NOMO-1 (cell line): Measurements from ENCODE around the gene TTLL10.

Source experiments
- DNase-seq, 2 experiments: peaks; one replicate each; lab custom pipeline; 2025; ENCODE audit not compliant: unreplicated experiment in 2 of 2; lab: John Stamatoyannopoulos, UW

Gene TTLL10, protein sequence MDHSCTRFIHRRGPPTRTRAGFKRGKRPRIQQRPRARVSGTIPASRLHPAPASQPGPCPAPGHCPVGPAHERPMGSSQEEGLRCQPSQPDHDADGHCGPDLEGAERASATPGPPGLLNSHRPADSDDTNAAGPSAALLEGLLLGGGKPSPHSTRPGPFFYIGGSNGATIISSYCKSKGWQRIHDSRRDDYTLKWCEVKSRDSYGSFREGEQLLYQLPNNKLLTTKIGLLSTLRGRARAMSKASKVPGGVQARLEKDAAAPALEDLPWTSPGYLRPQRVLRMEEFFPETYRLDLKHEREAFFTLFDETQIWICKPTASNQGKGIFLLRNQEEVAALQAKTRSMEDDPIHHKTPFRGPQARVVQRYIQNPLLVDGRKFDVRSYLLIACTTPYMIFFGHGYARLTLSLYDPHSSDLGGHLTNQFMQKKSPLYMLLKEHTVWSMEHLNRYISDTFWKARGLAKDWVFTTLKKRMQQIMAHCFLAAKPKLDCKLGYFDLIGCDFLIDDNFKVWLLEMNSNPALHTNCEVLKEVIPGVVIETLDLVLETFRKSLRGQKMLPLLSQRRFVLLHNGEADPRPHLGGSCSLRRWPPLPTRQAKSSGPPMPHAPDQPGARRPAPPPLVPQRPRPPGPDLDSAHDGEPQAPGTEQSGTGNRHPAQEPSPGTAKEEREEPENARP

DNA sequence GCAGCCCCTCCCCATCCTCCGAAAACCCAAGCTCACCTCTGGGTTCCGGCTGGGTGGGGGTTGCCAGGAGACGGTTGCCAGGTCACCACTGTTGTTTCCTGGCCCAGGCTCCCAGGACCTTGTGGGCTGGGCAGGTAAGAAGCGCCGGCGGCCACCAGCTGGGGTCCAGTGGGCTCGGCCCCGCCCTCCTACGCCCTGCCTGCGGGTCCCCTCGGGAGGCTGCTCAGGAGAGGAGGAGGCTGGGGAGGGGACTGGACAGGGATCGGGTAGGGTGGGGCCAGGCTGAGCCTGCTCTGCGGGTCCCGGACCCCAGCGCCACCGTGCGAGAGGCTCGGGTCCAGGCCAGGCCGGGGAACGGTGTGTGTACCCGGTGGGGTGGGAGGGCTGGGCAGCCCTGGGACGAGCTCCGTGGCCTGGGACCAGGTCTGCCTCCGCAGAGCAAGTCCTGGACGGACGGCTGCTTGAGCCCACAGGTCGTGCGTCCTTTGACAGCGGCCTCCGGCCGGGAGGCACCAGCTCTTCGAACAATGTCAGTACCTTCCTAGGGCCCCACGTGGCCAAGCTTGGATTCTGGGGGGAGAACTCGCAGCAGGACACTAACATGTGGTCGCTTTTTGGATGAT is at the start of gene TTLL10:
TTLL10 (plus strand) TSS at position 88 of the 623 bp plus-strand sequence. CDS start 5,336 bp downstream, outside the sequence.
- no peak for DNase-seq

- DNase-seq, result no peak
Observed at GRCh38 chr1:1124508-1124785, 49.2 kb upstream of the TTLL10 start.

DNA sequence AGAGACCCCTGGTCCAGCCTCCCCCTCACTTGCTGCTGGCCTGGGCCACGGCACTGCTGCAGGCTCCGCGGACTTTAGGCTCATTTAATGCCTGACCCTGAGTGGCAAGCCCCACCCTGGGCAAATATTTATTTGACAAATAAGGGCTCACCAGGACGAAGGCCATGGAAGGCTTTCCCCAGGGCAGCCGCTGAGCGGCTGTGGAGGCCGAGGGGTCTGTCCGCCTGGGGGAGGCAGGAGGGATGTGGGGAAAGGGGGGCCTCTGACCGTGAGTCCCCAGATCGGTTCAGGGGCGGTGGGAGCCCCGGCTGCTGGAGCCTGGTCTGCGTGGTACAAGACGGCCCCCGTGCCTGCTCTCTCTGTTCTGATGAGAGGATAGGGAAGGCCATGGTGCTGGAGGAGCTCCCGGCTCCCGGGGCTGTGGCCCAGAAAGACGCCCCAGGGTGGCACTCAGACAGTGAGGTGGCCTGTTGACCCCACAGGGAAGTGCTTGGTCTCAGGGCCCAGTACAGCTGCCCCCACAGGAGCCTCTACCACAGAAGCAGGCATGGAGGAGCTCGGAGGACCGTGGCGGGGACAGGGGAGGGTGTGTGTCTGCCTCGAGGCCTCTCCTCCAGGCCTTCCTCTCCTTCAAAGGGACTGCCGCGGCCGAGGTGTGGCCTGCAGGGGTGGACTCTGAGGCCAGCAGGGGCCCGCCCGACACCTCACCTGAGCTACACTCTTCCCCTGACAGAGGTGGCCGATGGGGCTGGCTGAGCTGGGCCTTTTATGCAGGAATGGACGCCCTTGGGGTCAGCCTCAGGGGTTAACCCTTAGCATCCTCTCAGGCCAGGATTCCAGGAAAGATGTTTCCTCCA is 48.7 kb upstream of the TTLL10 start:
- DNase-seq, result no peak

GRCh38 chr1:1125945-1126344 is 47.7 kb upstream of the TTLL10 start:
- DNase-seq, result no peak

GRCh38 chr1:1127551-1128451 is 45.9 kb upstream of the TTLL10 start:
- DNase-seq, result no peak

- DNase-seq, result no peak
Observed at GRCh38 chr1:1128454-1129139, 45.1 kb upstream of the TTLL10 start.

GRCh38 chr1:1129381-1129821 is 44.3 kb upstream of the TTLL10 start:
- DNase-seq, result no peak

DNA sequence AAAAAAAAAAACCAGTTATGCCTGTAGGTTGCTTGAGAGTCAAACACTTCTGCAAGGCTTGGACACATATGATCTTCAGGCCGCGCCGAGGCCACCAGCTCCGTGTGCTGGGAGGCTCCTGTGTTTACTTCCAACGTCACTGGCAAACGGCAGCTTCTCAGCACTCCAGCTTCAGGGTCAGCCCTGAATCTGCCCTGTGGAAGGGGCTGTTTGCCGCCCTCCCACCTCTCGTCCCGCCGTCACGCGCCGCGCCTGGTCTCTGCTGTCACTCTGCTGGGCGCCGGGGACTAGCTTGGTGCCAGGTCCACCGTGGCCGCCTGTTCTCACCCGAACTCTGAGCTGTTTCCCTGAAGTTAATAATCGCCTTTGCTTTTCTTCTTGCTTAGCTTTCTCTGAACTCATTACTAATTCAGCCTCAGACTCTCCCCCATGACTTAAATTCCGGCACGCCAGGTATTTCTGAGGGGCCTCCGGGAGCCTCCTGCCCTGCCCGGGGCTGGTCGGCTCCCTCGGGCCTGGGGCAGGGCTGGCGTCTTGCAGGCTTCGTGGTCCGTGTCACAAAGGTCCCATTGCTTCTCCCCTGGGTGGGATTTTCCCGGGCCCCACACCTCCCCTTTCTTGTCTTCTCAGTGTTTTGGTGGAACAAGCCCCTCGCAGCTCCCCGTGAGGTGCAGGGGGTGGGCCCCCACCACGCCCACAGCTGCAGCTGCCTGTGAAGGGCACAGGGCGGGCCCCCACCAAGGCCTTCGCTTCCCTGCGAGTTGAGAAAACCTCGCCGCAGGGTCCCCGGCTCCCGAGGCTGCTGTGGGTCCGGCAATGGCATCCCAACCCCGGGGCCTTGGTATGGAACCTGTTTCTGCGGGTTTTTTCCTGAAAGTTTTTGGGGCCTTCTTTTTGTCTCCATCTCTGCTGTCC is 43.2 kb upstream of the TTLL10 start:
- no peak for DNase-seq

DNA sequence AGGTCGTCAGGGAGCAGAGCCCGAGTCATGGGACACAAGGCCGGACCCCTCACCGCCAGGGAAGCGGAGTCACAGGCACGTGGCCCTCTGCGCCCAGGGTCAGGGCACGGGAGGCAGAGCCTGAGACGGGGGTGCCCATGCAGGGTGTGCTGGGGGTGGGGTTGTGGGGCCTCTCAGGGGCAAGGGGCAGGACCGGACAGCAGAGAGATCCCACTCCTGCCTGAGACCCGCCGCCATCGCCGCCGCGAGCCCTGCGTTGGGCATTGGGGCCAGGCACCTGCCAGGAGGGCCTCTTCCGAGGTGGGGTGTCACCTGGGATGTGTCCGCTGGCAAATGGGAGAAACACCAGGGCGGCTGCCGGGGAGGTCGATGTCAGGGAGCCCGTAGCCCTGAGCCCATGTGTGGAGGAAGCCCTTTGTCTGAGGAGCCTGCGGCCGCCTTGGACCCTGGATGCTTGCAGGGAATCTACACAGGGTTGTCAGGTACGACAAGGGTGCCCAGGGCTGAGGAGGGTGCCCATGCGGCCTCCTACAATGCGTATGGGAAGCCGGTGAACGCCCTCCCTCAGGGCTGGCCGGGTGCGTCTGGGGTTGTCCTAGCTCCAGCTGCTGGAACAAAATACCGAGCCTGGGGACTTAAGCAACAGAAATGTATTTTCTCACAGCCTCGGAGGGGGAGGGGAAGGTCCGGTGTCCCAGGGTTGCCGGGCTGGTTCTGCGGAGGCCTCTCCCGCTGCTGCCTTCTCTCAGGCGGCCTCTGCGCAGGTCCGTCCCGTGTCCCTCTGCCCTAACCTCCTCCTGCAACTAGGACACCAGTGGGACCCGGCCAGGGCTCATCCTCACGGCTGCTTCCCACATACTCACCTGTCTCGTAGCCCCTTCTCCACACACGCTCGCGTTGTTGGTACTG is 41.4 kb upstream of the TTLL10 start:
- DNase-seq, result no peak

GRCh38 chr1:1132956-1133750 is 40.5 kb upstream of the TTLL10 start:
- no peak for DNase-seq

GRCh38 chr1:1134300-1134970 is 39.2 kb upstream of the TTLL10 start:
- no peak for DNase-seq

GRCh38 chr1:1135339-1136136 is 38.1 kb upstream of the TTLL10 start:
- DNase-seq, result no peak

DNA sequence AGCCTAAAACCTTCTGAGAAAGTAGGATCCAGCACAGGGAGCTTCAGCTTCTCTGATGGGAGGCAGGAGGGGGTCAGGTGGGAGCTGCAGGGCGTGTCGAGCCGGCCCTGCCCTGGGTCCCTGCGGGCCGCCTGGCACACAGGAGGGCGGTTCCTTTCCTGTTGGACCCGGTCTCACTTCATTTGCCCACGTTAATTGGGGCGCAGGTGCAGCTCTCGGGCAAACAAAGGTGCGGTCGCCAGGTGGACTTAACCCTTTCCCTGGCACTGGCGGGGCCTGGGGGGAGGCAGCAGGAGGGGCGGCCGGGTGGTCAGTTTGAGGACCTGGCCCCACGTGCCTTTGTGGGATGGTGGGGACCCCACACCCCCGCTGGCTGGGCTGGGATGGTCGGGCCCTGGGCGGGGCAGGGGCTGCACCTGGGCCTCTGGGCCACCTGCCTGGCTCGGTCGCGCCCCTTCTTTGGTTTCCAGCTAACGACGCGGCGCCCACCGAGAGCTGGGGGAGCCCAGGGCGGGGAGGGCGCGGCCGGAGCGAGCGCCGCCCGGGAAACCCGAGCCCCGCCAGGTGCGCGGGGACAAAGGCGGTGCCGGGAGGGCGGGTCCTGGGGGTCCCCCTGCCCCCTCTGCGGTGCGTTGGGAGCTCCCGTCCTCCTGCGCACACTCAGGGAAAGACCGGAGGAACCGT is 37.0 kb upstream of the TTLL10 start:
- DNase-seq, result no peak

GRCh38 chr1:1137256-1138045 is 36.2 kb upstream of the TTLL10 start:
- no peak for DNase-seq
